GM12878 (cell line): ENCODE measurements around the gene SPTBN1. TPM values are rescaled to one million over a fixed set of nuclear protein-coding genes. Genes with fewer than 3 reads are reported as not detected.
A peak's percentile ranks its signal among the peaks of the same experiment; 100 is the strongest.

Source experiments
- EED ChIP-seq: sonication (generic); IDR thresholded peaks from 2 replicates; pipeline ENCODE4 v1.6.1; 2016; ENCODE audit warnings: antibody characterized with exemption, low read depth
- FOXM1 ChIP-seq: IDR thresholded peaks from 2 replicates; pipeline ENCODE4 v1.6.1; 2012; ENCODE audit warnings: low read depth, mild to moderate bottlenecking, inconsistent platforms, low read length, moderate library complexity
- HDAC2 ChIP-seq: fragments of 200-600 bp; sonication (generic); IDR thresholded peaks from 2 replicates; pipeline ENCODE4 v1.6.1; 2017
- IKZF2 ChIP-seq, 2 experiments: fragments of 450-650 bp; IDR thresholded peaks; 2 replicates each; pipeline ENCODE4 v1.6.1; 2017; ENCODE audit warnings: mild to moderate bottlenecking in 2 of 2, moderate library complexity in 2 of 2
- NBN ChIP-seq: fragments of 450-650 bp; IDR thresholded peaks from 2 replicates; pipeline ENCODE4 v1.6.1; 2016
- PBX3 ChIP-seq: IDR thresholded peaks from 2 replicates; pipeline ENCODE4 v1.6.1; 2011; ENCODE audit warnings: mild to moderate bottlenecking, low read depth, low read length, moderate library complexity; ENCODE audit not compliant: insufficient replicate concordance
- RAD21 ChIP-seq: IDR thresholded peaks from 2 replicates; pipeline ENCODE4 v1.6.1; 2011; ENCODE audit warnings: mild to moderate bottlenecking, low read depth, low read length, moderate library complexity; ENCODE audit not compliant: insufficient read depth
- RUNX3 ChIP-seq: IDR thresholded peaks from 2 replicates; pipeline ENCODE4 v1.6.1; 2012; ENCODE audit warnings: low read length, inconsistent platforms
- TCF12 ChIP-seq: IDR thresholded peaks from 2 replicates; pipeline ENCODE4 v1.6.1; 2011; ENCODE audit warnings: low read depth, mild to moderate bottlenecking, low read length
- TCF3 ChIP-seq: IDR thresholded peaks from 2 replicates; pipeline ENCODE4 v1.6.1; 2012; ENCODE audit warnings: low read depth, mild to moderate bottlenecking, low read length, borderline replicate concordance; ENCODE audit not compliant: insufficient read depth
- YY1 ChIP-seq: IDR thresholded peaks from 2 replicates; pipeline ENCODE4 v1.6.1; 2011; ENCODE audit warnings: low read depth, mild to moderate bottlenecking, low read length
- ZBTB40 ChIP-seq: fragments of 450-650 bp; IDR thresholded peaks from 2 replicates; pipeline ENCODE4 v1.6.1; 2016; ENCODE audit warnings: mild to moderate bottlenecking, moderate library complexity, borderline replicate concordance
- ZNF384 ChIP-seq: IDR thresholded peaks from 2 replicates; pipeline ENCODE4 v1.6.1; 2012; ENCODE audit warnings: low read depth, mild to moderate bottlenecking, low read length, improper control_type of control experiment, borderline replicate concordance
- polyA plus RNA-seq, 11 experiments: library from polyadenylated mRNA; depleted of rRNA in 4 of 11; unstranded in 6 of 11; stranded (reverse) in 5 of 11; fragments of >200 nt; fragmentation: Nextera tagmentation in 4 of 11; fragmentation: Illumina TruSeq in 1 of 11; extraction: Ambion mirVana in 4 of 11; extraction: Trizol in 1 of 11; gene quantifications; 1 replicate in 1 of 11; 2 replicates in 10 of 11; pipeline versions ENCODE4 v1.2.1 to v1.2.3, GENCODE V29; 2011 to 2016; ENCODE audit warnings: inconsistent platforms in 2 of 11, missing spikeins in 2 of 11, low read depth in 1 of 11
- total RNA-seq, 4 experiments: library from RNA; depleted of rRNA in 3 of 4; stranded (reverse); fragments of >200 nt in 3 of 4; fragmentation: Illumina TruSeq in 1 of 4; extraction: Trizol in 1 of 4; gene quantifications; 2 replicates each; pipeline versions ENCODE4 v1.2.1 to v1.2.3, GENCODE V29; 2013 to 2021

The SPTBN1 gene
- total and polyA plus RNA-seq, 10 of the 15 experiments (the other 5 are each of a cell fraction or from before 2014, with no cell fraction given): 20.6 to 154 (median 76.7) TPM

- TF ChIP-seq ZBTB40 (no peak), PBX3 (peak; percentile 29), HDAC2 (no peak), EED (peak; percentile 80), NBN (0 out of 2 replicates have a peak, but pooled peaks have one; percentile 18), IKZF2 (IDR thresholded peaks at IDR 0.05) (0 out of 4 replicates have a peak, but pooled peaks of 1 of the 2 experiments have one; percentile 23), ZNF384 (0 out of 2 replicates have a peak, but pooled peaks have one; percentile 48), FOXM1 (0 out of 2 replicates have a peak, but pooled peaks have one; percentile 22), TCF12 (peak; percentile 89), YY1 (no peak), TCF3 (peak; percentile 94), RAD21 (peak; percentile 23; the same call in 1 of the 2 replicates), RUNX3 (peak; percentile 65)
These were observed 141.2 kb downstream of the SPTBN1 start (continued) for GRCh38 chr2:54597153-54597848.
